ENCODE measurements around the gene DEPP1. TPM values are rescaled to one million over a fixed set of nuclear protein-coding genes. Genes with fewer than 3 reads are reported as not detected.
A peak's percentile ranks its signal among the peaks of the same experiment; 100 is the strongest.

The DEPP1 gene
- polyA plus RNA-seq, 1 donor: 13.4 TPM

DNA sequence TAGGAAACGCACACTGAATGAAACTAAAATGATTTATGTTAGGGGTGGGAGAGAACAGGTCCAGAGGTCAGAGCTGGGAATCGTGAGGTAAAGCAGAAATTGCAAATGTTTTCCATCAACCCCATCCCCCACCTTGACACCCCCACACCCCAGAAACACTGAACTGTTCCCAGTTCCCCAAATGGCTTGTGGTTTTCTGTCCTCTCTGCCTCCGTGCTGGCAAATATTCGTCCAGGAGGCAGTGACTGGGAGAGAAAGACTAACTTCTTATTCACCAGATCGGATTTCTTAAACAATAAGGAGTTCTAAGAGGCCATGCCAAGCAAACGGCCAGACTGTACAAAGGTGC lies 19.7 kb downstream of the DEPP1 start:
- Histone ChIP-seq H3K4me1 (ENCODE audit: control insufficient read depth, insufficient read depth, low read length) (peaks cover 37% of the 10 kb centered on the region), H3K4me3 (ENCODE audit: low read length) (peak overlapping the region; percentile 78), H3K27me3 (ENCODE audit: control insufficient read depth, insufficient read depth, low read length) (no peaks in the 10 kb centered on the region), H3K27ac (ENCODE audit: low read length) (peak overlapping the region; percentile 98), H3K36me3 (ENCODE audit: control insufficient read depth, insufficient read depth, low read length) (peaks cover 13% of the 10 kb centered on the region), H3K9me3 (ENCODE audit: control insufficient read depth, low read depth, low read length) (no peaks in the 10 kb centered on the region)
- WGBS (ENCODE audit: insufficient coverage, low lambda C conversion rate): 0% methylated on average over 1 of the region's 6 CpGs
- DNase-seq: no peak

DNA sequence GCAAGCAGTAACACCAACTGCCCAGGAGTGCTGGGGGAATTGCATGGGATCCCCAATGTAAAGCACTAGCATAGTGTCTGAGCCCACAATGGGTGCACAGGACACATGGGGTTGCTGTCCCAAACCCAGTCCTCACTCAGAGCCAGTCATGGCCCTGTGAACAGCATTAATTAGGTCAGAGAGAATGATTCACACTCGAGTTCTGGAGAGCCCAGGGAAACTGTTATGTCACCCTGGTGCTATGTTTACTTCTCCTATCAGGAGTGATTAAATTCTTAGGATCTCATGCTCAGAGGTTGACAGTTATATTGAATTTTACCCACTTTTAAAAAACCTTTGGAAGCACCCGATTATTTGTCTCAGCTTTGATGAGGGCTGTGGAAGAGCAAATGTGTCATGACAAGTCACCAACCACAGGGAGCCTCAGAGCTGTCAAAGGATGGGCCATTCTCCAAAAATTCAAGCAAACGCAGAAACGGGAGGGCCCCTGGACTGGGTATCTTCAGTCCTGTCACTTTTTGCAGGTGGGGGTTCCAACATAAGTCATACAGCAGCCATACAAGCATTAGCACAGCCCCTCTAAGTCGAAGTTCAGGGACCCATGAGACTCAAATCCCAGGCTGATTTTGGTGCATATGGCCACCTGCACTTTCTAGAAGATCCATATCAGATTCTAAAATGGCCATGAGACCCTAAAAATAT lies 20.3 kb downstream of the DEPP1 start:
- peak overlapping the region; percentile 78 for H3K4me3 ChIP-seq (ENCODE audit: low read length)
- peak in 1 of 2 donors; percentile 66 for DNase-seq
- H3K27ac ChIP-seq (ENCODE audit: low read length): peak overlapping the region; percentile 98
- H3K4me1 ChIP-seq (ENCODE audit: control insufficient read depth, insufficient read depth, low read length): peaks cover 33% of the 10 kb centered on the region
- H3K9me3 ChIP-seq (ENCODE audit: control insufficient read depth, low read depth, low read length): no peaks in the 10 kb centered on the region
- H3K36me3 ChIP-seq (ENCODE audit: control insufficient read depth, insufficient read depth, low read length): peaks cover 13% of the 10 kb centered on the region
- H3K27me3 ChIP-seq (ENCODE audit: control insufficient read depth, insufficient read depth, low read length): no peaks in the 10 kb centered on the region
- 0% methylated on average over 1 of the region's 5 CpGs for WGBS (ENCODE audit: insufficient coverage, low lambda C conversion rate)

DNA sequence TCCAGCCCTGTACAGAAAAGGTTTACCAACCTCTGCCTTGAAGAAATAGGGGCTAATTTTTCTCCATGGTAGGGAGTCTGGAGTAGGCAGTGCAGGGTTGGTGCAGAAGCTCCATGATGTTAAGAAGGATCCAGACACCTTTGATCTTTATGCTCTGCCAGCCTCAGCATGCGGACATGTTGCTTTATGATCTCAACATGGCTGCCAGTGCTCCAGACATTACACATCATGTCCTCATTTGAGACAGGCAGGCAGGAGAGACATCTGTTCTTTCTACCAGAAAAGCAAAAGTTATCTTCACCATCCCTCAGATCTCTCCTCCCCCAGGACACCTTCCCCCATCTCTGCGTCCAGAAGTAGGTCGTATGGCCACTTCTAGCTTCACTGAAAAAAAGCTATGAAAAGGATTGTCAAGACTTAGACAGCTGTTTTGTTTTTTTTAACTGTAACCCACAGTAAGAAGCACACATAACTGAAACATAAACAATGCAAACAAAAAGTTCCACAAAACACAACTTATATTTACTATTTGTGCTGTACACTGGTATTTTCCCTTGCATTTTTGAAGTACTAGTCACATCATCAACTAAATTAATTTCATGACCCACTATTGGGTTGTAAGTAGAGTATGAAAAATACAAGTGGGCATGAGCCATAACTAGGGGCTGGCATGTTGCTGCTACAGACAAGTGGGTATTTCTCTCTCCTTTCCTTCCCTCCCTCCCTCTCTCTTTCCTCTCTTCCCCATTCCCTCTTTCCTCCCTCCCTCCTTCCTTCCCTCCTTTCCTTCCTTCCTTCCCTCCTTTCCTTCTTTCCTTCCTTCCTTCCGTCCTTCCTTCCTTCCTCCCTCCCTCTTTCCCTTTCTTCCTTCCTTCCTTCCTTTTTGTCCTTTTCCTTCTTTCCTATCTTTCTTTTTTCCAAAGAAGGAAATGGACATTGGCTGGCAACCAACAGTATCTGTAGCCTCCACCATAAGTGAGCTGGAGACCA lies 21.6 kb downstream of the DEPP1 start:
- no peak overlapping the region for H3K27ac ChIP-seq (ENCODE audit: low read length)
- 87% methylated on average over 3 of the region's 4 CpGs for WGBS (ENCODE audit: insufficient coverage, low lambda C conversion rate)
- H3K9me3 ChIP-seq (ENCODE audit: control insufficient read depth, low read depth, low read length): no peaks in the 10 kb centered on the region

DNA sequence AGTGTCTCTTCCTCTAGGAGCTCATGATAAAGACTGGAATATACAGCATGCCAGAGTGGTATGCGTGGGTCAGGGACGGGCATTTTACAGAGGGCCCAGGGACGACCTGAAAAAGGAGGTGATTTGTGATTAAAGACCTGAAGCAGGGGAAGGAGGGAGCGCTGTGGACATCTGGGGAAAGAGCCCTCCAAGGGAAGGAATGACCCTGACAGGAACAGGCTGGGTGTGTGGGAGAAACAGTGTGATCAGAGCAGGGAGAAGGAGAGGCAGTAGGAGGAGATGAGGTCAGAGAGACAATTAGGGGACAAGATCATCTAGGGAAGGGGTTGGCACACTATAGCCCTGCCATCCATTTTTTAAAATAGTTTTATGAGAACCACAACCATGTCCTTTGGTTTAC lies 22.4 kb downstream of the DEPP1 start:
- H3K4me3 ChIP-seq (ENCODE audit: low read length): no peak overlapping the region
- no peaks in the 10 kb centered on the region for H3K27me3 ChIP-seq (ENCODE audit: control insufficient read depth, insufficient read depth, low read length)
- peaks cover 29% of the 10 kb centered on the region for H3K4me1 ChIP-seq (ENCODE audit: control insufficient read depth, insufficient read depth, low read length)
- peaks cover 13% of the 10 kb centered on the region for H3K36me3 ChIP-seq (ENCODE audit: control insufficient read depth, insufficient read depth, low read length)
- no CpG with 5 or more reads among the region's 4 CpGs for WGBS (ENCODE audit: insufficient coverage, low lambda C conversion rate)
- DNase-seq: no peak
- H3K27ac ChIP-seq (ENCODE audit: low read length): no peak overlapping the region
- H3K9me3 ChIP-seq (ENCODE audit: control insufficient read depth, low read depth, low read length): no peaks in the 10 kb centered on the region

More for the DNA sequence above, 21.6 kb downstream of the DEPP1 start:
- peaks cover 13% of the 10 kb centered on the region for H3K36me3 ChIP-seq (ENCODE audit: control insufficient read depth, insufficient read depth, low read length)
- no peaks in the 10 kb centered on the region for H3K27me3 ChIP-seq (ENCODE audit: control insufficient read depth, insufficient read depth, low read length)
- no peak for DNase-seq
- peaks cover 33% of the 10 kb centered on the region for H3K4me1 ChIP-seq (ENCODE audit: control insufficient read depth, insufficient read depth, low read length)
- no peak overlapping the region for H3K4me3 ChIP-seq (ENCODE audit: low read length)

DNA sequence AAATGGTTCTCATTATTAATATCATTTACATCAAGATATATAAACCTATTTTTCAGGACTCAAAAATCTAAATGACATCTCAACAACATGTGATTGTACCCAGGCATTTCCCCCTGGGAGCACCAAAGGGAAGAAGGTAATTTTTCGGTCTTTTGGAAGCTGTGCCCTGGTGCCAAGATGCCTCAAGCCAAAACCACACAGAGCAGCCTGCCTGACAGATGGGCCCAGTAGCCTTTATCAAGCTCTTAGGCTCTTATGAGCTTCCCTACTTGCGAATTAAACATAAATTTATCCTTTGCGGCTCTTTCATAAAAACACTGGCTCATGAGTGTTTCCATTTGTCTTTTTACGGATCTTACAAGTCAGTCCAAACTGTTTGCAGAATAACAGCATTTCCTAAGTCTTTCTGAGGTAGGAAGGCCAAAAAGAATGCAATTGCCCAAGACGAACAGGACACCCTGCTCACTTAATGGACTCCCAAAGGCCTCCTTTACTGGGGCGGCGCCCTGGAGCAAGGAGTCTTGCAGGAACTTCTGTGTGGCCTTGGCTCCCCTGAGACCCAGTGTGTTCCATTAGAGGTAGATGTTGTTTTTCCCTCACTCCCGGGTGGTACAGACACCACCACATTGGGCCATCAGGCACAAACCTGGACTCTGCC lies 23.1 kb downstream of the DEPP1 start:
- Histone ChIP-seq H3K4me1 (ENCODE audit: control insufficient read depth, insufficient read depth, low read length) (peaks cover 26% of the 10 kb centered on the region), H3K9me3 (ENCODE audit: control insufficient read depth, low read depth, low read length) (no peaks in the 10 kb centered on the region), H3K27me3 (ENCODE audit: control insufficient read depth, insufficient read depth, low read length) (no peaks in the 10 kb centered on the region), H3K4me3 (ENCODE audit: low read length) (no peak overlapping the region), H3K27ac (ENCODE audit: low read length) (no peak overlapping the region), H3K36me3 (ENCODE audit: control insufficient read depth, insufficient read depth, low read length) (peaks cover 15% of the 10 kb centered on the region)
- WGBS (ENCODE audit: insufficient coverage, low lambda C conversion rate): 80% methylated on average over 1 of the region's 8 CpGs
- no peak for DNase-seq

DNA sequence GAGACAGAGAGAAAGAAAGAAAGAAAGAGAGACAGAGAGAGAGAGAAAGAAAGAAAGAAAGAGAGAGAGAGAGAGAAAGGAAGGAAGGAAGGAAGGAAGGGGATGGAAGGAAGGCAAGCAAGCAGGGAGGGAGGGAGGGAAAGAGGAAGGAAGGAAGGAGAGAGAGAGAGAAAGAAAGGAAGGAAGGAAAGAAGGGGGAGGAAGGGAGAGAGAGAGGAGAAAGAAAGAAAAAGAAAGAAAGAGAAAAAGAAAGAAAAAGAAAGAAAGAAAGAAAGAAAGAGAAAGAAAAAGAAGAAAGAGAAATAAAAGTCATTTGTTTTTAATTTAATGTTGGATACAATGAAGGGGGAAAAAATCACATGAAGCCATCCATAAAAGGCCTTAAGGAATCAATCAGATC lies 23.6 kb downstream of the DEPP1 start:
- Histone ChIP-seq H3K9me3 (ENCODE audit: control insufficient read depth, low read depth, low read length) (no peaks in the 10 kb centered on the region), H3K27me3 (ENCODE audit: control insufficient read depth, insufficient read depth, low read length) (no peaks in the 10 kb centered on the region), H3K36me3 (ENCODE audit: control insufficient read depth, insufficient read depth, low read length) (peaks cover 15% of the 10 kb centered on the region), H3K4me1 (ENCODE audit: control insufficient read depth, insufficient read depth, low read length) (peaks cover 26% of the 10 kb centered on the region), H3K4me3 (ENCODE audit: low read length) (no peak overlapping the region), H3K27ac (ENCODE audit: low read length) (no peak overlapping the region)
- DNase-seq: no peak

DNA sequence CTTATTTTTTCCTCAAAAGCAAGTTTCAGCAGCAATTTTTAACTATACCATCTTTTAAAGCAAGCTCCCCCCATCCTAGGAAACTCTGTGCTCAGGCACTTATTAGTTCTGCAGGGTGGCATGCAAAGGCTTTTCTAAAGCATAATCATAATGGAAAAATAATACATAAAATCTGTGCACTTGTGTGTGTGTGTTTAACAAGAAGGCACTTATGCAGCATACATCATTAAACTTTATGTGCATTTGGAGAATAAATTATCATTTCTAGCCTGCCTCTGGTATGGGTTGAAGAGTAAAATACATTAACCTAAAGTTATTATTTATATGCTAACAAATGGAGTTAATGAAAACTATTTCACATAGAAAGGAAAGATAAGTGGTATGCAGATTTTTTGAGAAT lies 24.6 kb downstream of the DEPP1 start:
- H3K36me3 ChIP-seq (ENCODE audit: control insufficient read depth, insufficient read depth, low read length): peaks cover 15% of the 10 kb centered on the region
- no peak for DNase-seq
- H3K9me3 ChIP-seq (ENCODE audit: control insufficient read depth, low read depth, low read length): no peaks in the 10 kb centered on the region
- no peak overlapping the region for H3K27ac ChIP-seq (ENCODE audit: low read length)
- H3K4me1 ChIP-seq (ENCODE audit: control insufficient read depth, insufficient read depth, low read length): peaks cover 31% of the 10 kb centered on the region
- no peak overlapping the region for H3K4me3 ChIP-seq (ENCODE audit: low read length)
- no peaks in the 10 kb centered on the region for H3K27me3 ChIP-seq (ENCODE audit: control insufficient read depth, insufficient read depth, low read length)

DNA sequence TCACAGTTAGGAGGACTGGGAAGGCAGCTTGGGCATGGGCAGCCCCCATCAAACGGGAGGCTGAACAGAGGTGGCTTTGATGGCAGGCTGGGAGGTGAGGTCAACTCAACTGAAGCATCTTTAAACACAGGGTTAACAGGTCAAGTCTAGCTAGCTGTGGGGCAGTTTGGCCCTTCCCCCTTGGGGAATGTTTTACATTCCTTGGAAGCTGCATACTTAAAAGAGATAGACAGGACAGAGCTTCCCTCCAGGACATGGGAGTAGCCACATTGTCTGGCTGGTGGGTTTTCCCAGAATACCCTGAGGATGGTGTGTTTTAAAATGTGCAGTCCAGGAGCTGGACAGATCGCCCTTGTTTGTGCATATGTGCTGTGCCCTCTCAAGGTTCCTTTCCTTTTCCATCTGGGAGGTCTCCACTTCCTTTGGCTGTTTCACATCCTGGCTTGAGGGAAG lies 25.8 kb downstream of the DEPP1 start:
- Histone ChIP-seq H3K4me1 (ENCODE audit: control insufficient read depth, insufficient read depth, low read length) (peaks cover 23% of the 10 kb centered on the region), H3K4me3 (ENCODE audit: low read length) (no peak overlapping the region), H3K36me3 (ENCODE audit: control insufficient read depth, insufficient read depth, low read length) (peaks cover 15% of the 10 kb centered on the region), H3K9me3 (ENCODE audit: control insufficient read depth, low read depth, low read length) (no peaks in the 10 kb centered on the region), H3K27ac (ENCODE audit: low read length) (no peak overlapping the region), H3K27me3 (ENCODE audit: control insufficient read depth, insufficient read depth, low read length) (no peaks in the 10 kb centered on the region)
- no CpG with 5 or more reads among the region's 2 CpGs for WGBS (ENCODE audit: insufficient coverage, low lambda C conversion rate)
- DNase-seq: no peak

DNA sequence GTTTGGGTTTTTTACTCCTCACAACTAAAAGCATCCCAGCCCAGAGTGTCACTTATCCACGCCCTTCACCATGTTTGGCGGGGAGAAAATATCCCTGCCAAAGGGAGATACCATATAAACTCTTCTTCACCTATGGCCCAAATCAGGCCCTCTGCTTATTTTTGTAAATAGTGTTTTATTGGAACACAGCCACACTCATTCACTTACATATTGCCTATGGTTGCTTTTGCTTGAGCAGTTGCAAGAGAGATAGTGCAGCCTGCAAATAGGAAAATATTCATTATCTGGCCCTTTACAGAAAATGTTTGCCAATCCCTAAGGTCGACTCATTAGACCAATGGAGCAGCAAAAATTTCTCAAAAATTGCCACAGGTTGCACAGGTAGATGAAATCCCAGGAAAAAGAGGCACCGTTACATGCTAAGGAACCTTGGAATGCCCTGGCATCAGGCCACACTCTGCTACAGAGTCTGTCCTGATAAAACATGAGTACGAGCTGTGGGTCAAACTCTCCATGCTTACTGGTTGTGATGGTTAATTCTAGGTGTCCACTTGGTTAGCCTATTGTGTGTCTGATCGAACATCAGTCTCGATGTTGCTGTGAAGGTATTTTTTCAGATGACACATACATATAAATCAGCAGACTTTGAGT lies 26.9 kb downstream of the DEPP1 start:
- WGBS (ENCODE audit: insufficient coverage, low lambda C conversion rate): no CpG with 5 or more reads among the region's 7 CpGs
- DNase-seq: no peak
- Histone ChIP-seq H3K4me1 (ENCODE audit: control insufficient read depth, insufficient read depth, low read length) (peaks cover 21% of the 10 kb centered on the region), H3K27me3 (ENCODE audit: control insufficient read depth, insufficient read depth, low read length) (no peaks in the 10 kb centered on the region), H3K9me3 (ENCODE audit: control insufficient read depth, low read depth, low read length) (no peaks in the 10 kb centered on the region), H3K27ac (ENCODE audit: low read length) (no peak overlapping the region), H3K4me3 (ENCODE audit: low read length) (no peak overlapping the region), H3K36me3 (ENCODE audit: control insufficient read depth, insufficient read depth, low read length) (peaks cover 15% of the 10 kb centered on the region)
